ENCODE data around the gene MYO16. TPM values are rescaled to one million over a fixed set of nuclear protein-coding genes. Genes with fewer than 3 reads are reported as not detected.

Gene MYO16
- total RNA-seq, 4 donors from 2014 or later: 0.06 to 0.07 TPM; not detected in 2

GRCh38 chr13:108725471-108725870, 96.1 kb downstream of the MYO16 start:
- TF ChIP-seq POLR2A (IDR thresholded peaks at IDR 0.05) (no peak), CTCF (IDR thresholded peaks at IDR 0.05) (no peak)
- intact Hi-C loops (cut with DNase I; ENCODE audit: low total_unique reads): no loop called here
- H3K4me3 ChIP-seq (ENCODE audit: low read depth, poor library complexity, severe bottlenecking): no peak overlapping the region
- no peak for DNase-seq (ENCODE audit: low spot score in 2 of 2)
- WGBS, 2 donors: 68 to 70% methylated on average over 2 of the region's 2 CpGs

- H3K4me3 ChIP-seq (ENCODE audit: low read depth, poor library complexity, severe bottlenecking): no peak overlapping the region
- no peak for DNase-seq (ENCODE audit: low spot score in 2 of 2)
- WGBS, 2 donors: 68 to 69% methylated on average over 5 of the region's 5 CpGs
- intact Hi-C loops (cut with DNase I; ENCODE audit: low total_unique reads): no loop called here
- TF ChIP-seq POLR2A (IDR thresholded peaks at IDR 0.05) (no peak), CTCF (IDR thresholded peaks at IDR 0.05) (no peak)
These were observed 99.0 kb downstream of the MYO16 start for GRCh38 chr13:108728370-108728769.

GRCh38 chr13:108733022-108733560, 103.7 kb downstream of the MYO16 start:
- TF ChIP-seq CTCF (IDR thresholded peaks at IDR 0.05) (no peak), POLR2A (IDR thresholded peaks at IDR 0.05) (no peak)
- WGBS, 2 donors: 37 to 58% methylated on average over 3 of the region's 3 CpGs
- DNase-seq (ENCODE audit: low spot score in 2 of 2): no peak
- intact Hi-C loops (cut with DNase I; ENCODE audit: low total_unique reads): no loop called here
- H3K4me3 ChIP-seq (ENCODE audit: low read depth, poor library complexity, severe bottlenecking): no peak overlapping the region

GRCh38 chr13:108734676-108735075, 105.3 kb downstream of the MYO16 start:
- 54 to 77% methylated on average over 4 of the region's 4 CpGs for whole genome bisulfite sequencing, 2 donors
- no peak for TF ChIP-seq CTCF (IDR thresholded peaks at IDR 0.05)

GRCh38 chr13:108741930-108742329, 112.5 kb downstream of the MYO16 start:
- intact Hi-C loops (cut with DNase I; ENCODE audit: low total_unique reads): no loop called here
- no peak overlapping the region for H3K4me3 ChIP-seq (ENCODE audit: low read depth, poor library complexity, severe bottlenecking)
- WGBS, 2 donors: 52 to 60% methylated on average over 5 of the region's 5 CpGs
- no peak for DNase-seq (ENCODE audit: low spot score in 2 of 2)
- TF ChIP-seq POLR2A (IDR thresholded peaks at IDR 0.05) (no peak), CTCF (IDR thresholded peaks at IDR 0.05) (no peak)

More at GRCh38 chr13:108734676-108735075, 105.3 kb downstream of the MYO16 start:
- DNase-seq (ENCODE audit: low spot score in 2 of 2): no peak
- intact Hi-C loops (cut with DNase I; ENCODE audit: low total_unique reads): no loop called here
- no peak overlapping the region for H3K4me3 ChIP-seq (ENCODE audit: low read depth, poor library complexity, severe bottlenecking)
